Measurements from ENCODE around the gene PFKP.

- TF ChIP-seq CTCF (IDR thresholded peaks at IDR 0.05; ENCODE audit: low read length): no peak
- no peak for TF ChIP-seq EZH2 (optimal IDR thresholded peaks at IDR 0.05; ENCODE audit: low read depth, low read length)
- no peak for TF ChIP-seq EZH2phosphoT487 (IDR thresholded peaks at IDR 0.05; ENCODE audit: low read length)
These were observed 51.3 kb downstream of the PFKP start for GRCh38 chr10:3118641-3119091.

Data from MM.1S (cell line).